ENCODE results near the gene HPCAL4.
A peak's percentile ranks its signal among the peaks of the same experiment; 100 is the strongest.

HPCAL4 gene

GRCh38 chr1:39650431-39650830 is 40.8 kb downstream of the HPCAL4 start:
- H3K27ac ChIP-seq (ENCODE audit: low read depth, low read length): no peak overlapping the region
- H3K36me3 ChIP-seq (ENCODE audit: control insufficient read depth, insufficient read depth, low read length): no peaks in the 10 kb centered on the region
- H3K4me1 ChIP-seq (ENCODE audit: control insufficient read depth, insufficient read depth, low read length): peaks cover 11% of the 10 kb centered on the region
- H3K4me3 ChIP-seq (ENCODE audit: low read depth, low read length): no peak overlapping the region
- H3K27me3 ChIP-seq (ENCODE audit: control insufficient read depth, insufficient read depth, low read length): peaks cover 35% of the 10 kb centered on the region
- no peak overlapping the region for H3K9ac ChIP-seq (ENCODE audit: low read depth, low read length)
- H3K9me3 ChIP-seq (ENCODE audit: control insufficient read depth, insufficient read depth, low read length): no peaks in the 10 kb centered on the region

GRCh38 chr1:39649636-39650185 is 41.5 kb downstream of the HPCAL4 start:
- peaks cover 37% of the 10 kb centered on the region for H3K27me3 ChIP-seq (ENCODE audit: control insufficient read depth, insufficient read depth, low read length)
- no peaks in the 10 kb centered on the region for H3K9me3 ChIP-seq (ENCODE audit: control insufficient read depth, insufficient read depth, low read length)
- H3K9ac ChIP-seq (ENCODE audit: low read depth, low read length): no peak overlapping the region
- H3K4me1 ChIP-seq (ENCODE audit: control insufficient read depth, insufficient read depth, low read length): peaks cover 11% of the 10 kb centered on the region
- H3K27ac ChIP-seq (ENCODE audit: low read depth, low read length): no peak overlapping the region
- no peak overlapping the region for H3K4me3 ChIP-seq (ENCODE audit: low read depth, low read length)
- no peaks in the 10 kb centered on the region for H3K36me3 ChIP-seq (ENCODE audit: control insufficient read depth, insufficient read depth, low read length)

GRCh38 chr1:39648496-39648895 is 42.7 kb downstream of the HPCAL4 start:
- Histone ChIP-seq H3K9me3 (ENCODE audit: control insufficient read depth, insufficient read depth, low read length) (no peaks in the 10 kb centered on the region), H3K27ac (ENCODE audit: low read depth, low read length) (no peak overlapping the region), H3K9ac (ENCODE audit: low read depth, low read length) (no peak overlapping the region), H3K27me3 (ENCODE audit: control insufficient read depth, insufficient read depth, low read length) (peaks cover 34% of the 10 kb centered on the region), H3K36me3 (ENCODE audit: control insufficient read depth, insufficient read depth, low read length) (no peaks in the 10 kb centered on the region), H3K4me1 (ENCODE audit: control insufficient read depth, insufficient read depth, low read length) (peaks cover 6% of the 10 kb centered on the region), H3K4me3 (ENCODE audit: low read depth, low read length) (no peak overlapping the region)

GRCh38 chr1:39647247-39647646 is 44.0 kb downstream of the HPCAL4 start:
- H3K4me3 ChIP-seq (ENCODE audit: low read depth, low read length): no peak overlapping the region
- H3K27ac ChIP-seq (ENCODE audit: low read depth, low read length): no peak overlapping the region
- no peaks in the 10 kb centered on the region for H3K36me3 ChIP-seq (ENCODE audit: control insufficient read depth, insufficient read depth, low read length)
- no peaks in the 10 kb centered on the region for H3K9me3 ChIP-seq (ENCODE audit: control insufficient read depth, insufficient read depth, low read length)
- H3K4me1 ChIP-seq (ENCODE audit: control insufficient read depth, insufficient read depth, low read length): peaks cover 6% of the 10 kb centered on the region
- H3K27me3 ChIP-seq (ENCODE audit: control insufficient read depth, insufficient read depth, low read length): peaks cover 46% of the 10 kb centered on the region
- H3K9ac ChIP-seq (ENCODE audit: low read depth, low read length): no peak overlapping the region

GRCh38 chr1:39646232-39647081 is 44.8 kb downstream of the HPCAL4 start:
- H3K9me3 ChIP-seq (ENCODE audit: control insufficient read depth, insufficient read depth, low read length): no peaks in the 10 kb centered on the region
- H3K27me3 ChIP-seq (ENCODE audit: control insufficient read depth, insufficient read depth, low read length): peaks cover 49% of the 10 kb centered on the region
- H3K9ac ChIP-seq (ENCODE audit: low read depth, low read length): no peak overlapping the region
- H3K4me1 ChIP-seq (ENCODE audit: control insufficient read depth, insufficient read depth, low read length): peaks cover 6% of the 10 kb centered on the region
- peak overlapping the region; percentile 43 for H3K27ac ChIP-seq (ENCODE audit: low read depth, low read length)
- H3K36me3 ChIP-seq (ENCODE audit: control insufficient read depth, insufficient read depth, low read length): no peaks in the 10 kb centered on the region
- H3K4me3 ChIP-seq (ENCODE audit: low read depth, low read length): no peak overlapping the region

GRCh38 chr1:39645411-39646043 is 45.7 kb downstream of the HPCAL4 start:
- Histone ChIP-seq H3K4me1 (ENCODE audit: control insufficient read depth, insufficient read depth, low read length) (peaks cover 6% of the 10 kb centered on the region), H3K4me3 (ENCODE audit: low read depth, low read length) (no peak overlapping the region), H3K36me3 (ENCODE audit: control insufficient read depth, insufficient read depth, low read length) (no peaks in the 10 kb centered on the region), H3K27ac (ENCODE audit: low read depth, low read length) (no peak overlapping the region), H3K9ac (ENCODE audit: low read depth, low read length) (no peak overlapping the region), H3K27me3 (ENCODE audit: control insufficient read depth, insufficient read depth, low read length) (peaks cover 54% of the 10 kb centered on the region), H3K9me3 (ENCODE audit: control insufficient read depth, insufficient read depth, low read length) (no peaks in the 10 kb centered on the region)

GRCh38 chr1:39643705-39644104 is 47.5 kb downstream of the HPCAL4 start:
- Histone ChIP-seq H3K4me1 (ENCODE audit: control insufficient read depth, insufficient read depth, low read length) (peaks cover 8% of the 10 kb centered on the region), H3K4me3 (ENCODE audit: low read depth, low read length) (no peak overlapping the region), H3K27me3 (ENCODE audit: control insufficient read depth, insufficient read depth, low read length) (peaks cover 63% of the 10 kb centered on the region), H3K36me3 (ENCODE audit: control insufficient read depth, insufficient read depth, low read length) (no peaks in the 10 kb centered on the region), H3K9me3 (ENCODE audit: control insufficient read depth, insufficient read depth, low read length) (no peaks in the 10 kb centered on the region), H3K27ac (ENCODE audit: low read depth, low read length) (no peak overlapping the region), H3K9ac (ENCODE audit: low read depth, low read length) (no peak overlapping the region)

GRCh38 chr1:39642796-39643195 is 48.4 kb downstream of the HPCAL4 start:
- H3K4me1 ChIP-seq (ENCODE audit: control insufficient read depth, insufficient read depth, low read length): peaks cover 8% of the 10 kb centered on the region

GRCh38 chr1:39640861-39641260 is 50.4 kb downstream of the HPCAL4 start:
- H3K9me3 ChIP-seq (ENCODE audit: control insufficient read depth, insufficient read depth, low read length): no peaks in the 10 kb centered on the region
- H3K36me3 ChIP-seq (ENCODE audit: control insufficient read depth, insufficient read depth, low read length): no peaks in the 10 kb centered on the region
- peaks cover 81% of the 10 kb centered on the region for H3K27me3 ChIP-seq (ENCODE audit: control insufficient read depth, insufficient read depth, low read length)
- H3K27ac ChIP-seq (ENCODE audit: low read depth, low read length): no peak overlapping the region
- no peak overlapping the region for H3K4me3 ChIP-seq (ENCODE audit: low read depth, low read length)
- no peak overlapping the region for H3K9ac ChIP-seq (ENCODE audit: low read depth, low read length)
- H3K4me1 ChIP-seq (ENCODE audit: control insufficient read depth, insufficient read depth, low read length): peaks cover 4% of the 10 kb centered on the region

More at GRCh38 chr1:39642796-39643195, 48.4 kb downstream of the HPCAL4 start:
- Histone ChIP-seq H3K4me3 (ENCODE audit: low read depth, low read length) (no peak overlapping the region), H3K36me3 (ENCODE audit: control insufficient read depth, insufficient read depth, low read length) (no peaks in the 10 kb centered on the region), H3K27me3 (ENCODE audit: control insufficient read depth, insufficient read depth, low read length) (peaks cover 72% of the 10 kb centered on the region), H3K9ac (ENCODE audit: low read depth, low read length) (no peak overlapping the region), H3K9me3 (ENCODE audit: control insufficient read depth, insufficient read depth, low read length) (no peaks in the 10 kb centered on the region), H3K27ac (ENCODE audit: low read depth, low read length) (no peak overlapping the region)

GRCh38 chr1:39639305-39640130 is 51.7 kb downstream of the HPCAL4 start, which contains the start of gene HEYL:
HEYL (minus strand) TSS chr1:39639643; CDS start chr1:39639625, 18 bp downstream.
- no peak within 1 kb of the TSS for H3K9ac ChIP-seq (ENCODE audit: low read depth, low read length)
- H3K36me3 ChIP-seq (ENCODE audit: control insufficient read depth, insufficient read depth, low read length): no peaks in the 10 kb centered on the region
- H3K27ac ChIP-seq (ENCODE audit: low read depth, low read length): no peak within 1 kb of the TSS
- peaks cover 11% of the 10 kb centered on the region for H3K4me1 ChIP-seq (ENCODE audit: control insufficient read depth, insufficient read depth, low read length)
- H3K9me3 ChIP-seq (ENCODE audit: control insufficient read depth, insufficient read depth, low read length): no peaks in the 10 kb centered on the region
- H3K4me3 ChIP-seq (ENCODE audit: low read depth, low read length): peak within 1 kb of the TSS; percentile 79
- H3K27me3 ChIP-seq (ENCODE audit: control insufficient read depth, insufficient read depth, low read length): peaks cover 83% of the 10 kb centered on the region
